Measurements from ENCODE around the gene EFCAB14.

DNA sequence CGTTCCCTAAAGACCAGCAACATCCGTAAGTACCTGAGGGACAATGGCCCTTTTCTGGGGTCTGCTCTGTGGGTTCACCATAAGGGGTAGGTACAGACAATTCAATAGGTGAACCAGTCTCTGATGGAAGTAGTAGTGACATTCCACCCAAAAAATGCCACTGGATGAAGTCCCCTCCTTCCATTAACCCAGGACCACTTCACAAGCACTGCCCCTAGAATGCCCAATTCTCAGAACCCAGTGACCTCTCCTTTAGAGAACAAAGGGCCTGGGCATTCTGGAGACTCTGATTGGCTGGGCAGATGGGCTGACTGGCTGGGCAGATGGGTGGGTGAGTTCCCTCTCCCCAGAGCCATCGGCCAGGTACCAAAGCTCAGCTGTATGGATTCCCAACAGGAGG lies 47.4 kb downstream of the EFCAB14 start, which contains the start of gene TEX38:
- TF ChIP-seq, protein P1, sequence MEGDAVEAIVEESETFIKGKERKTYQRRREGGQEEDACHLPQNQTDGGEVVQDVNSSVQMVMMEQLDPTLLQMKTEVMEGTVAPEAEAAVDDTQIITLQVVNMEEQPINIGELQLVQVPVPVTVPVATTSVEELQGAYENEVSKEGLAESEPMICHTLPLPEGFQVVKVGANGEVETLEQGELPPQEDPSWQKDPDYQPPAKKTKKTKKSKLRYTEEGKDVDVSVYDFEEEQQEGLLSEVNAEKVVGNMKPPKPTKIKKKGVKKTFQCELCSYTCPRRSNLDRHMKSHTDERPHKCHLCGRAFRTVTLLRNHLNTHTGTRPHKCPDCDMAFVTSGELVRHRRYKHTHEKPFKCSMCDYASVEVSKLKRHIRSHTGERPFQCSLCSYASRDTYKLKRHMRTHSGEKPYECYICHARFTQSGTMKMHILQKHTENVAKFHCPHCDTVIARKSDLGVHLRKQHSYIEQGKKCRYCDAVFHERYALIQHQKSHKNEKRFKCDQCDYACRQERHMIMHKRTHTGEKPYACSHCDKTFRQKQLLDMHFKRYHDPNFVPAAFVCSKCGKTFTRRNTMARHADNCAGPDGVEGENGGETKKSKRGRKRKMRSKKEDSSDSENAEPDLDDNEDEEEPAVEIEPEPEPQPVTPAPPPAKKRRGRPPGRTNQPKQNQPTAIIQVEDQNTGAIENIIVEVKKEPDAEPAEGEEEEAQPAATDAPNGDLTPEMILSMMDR (IDR thresholded peaks at IDR 0.05; ENCODE audit: poor library complexity) = no peak
- TF ChIP-seq EZH2 (IDR thresholded peaks at IDR 0.05; ENCODE audit: borderline replicate concordance) = no peak
